Ectodermal cell (in vitro differentiated cells): ENCODE data around the gene SRGAP2B.
"Not testable (repeated sequence)": the region's sequence is repeated elsewhere in the genome, so short reads cannot be mapped to it uniquely, and the experiment has no call there.

Experiments used
- H3K27ac ChIP-seq: 2 replicates; pipeline ENCODE4 v1.7.0; 2013; ENCODE audit warnings: mild to moderate bottlenecking, low read depth, low read length; ENCODE audit not compliant: insufficient read depth, poor library complexity, severe bottlenecking
- H3K27me3 ChIP-seq: 2 replicates; pipeline ENCODE4 v1.7.0; 2013; ENCODE audit warnings: mild to moderate bottlenecking, low read length; ENCODE audit not compliant: insufficient read depth, control insufficient read depth, poor library complexity, severe bottlenecking
- H3K36me3 ChIP-seq: one replicate; pipeline ENCODE4 v1.7.0; 2013; ENCODE audit warnings: low read length; ENCODE audit not compliant: control insufficient read depth, insufficient read depth
- H3K4me1 ChIP-seq: one replicate; pipeline ENCODE4 v1.7.0; 2013; ENCODE audit warnings: low read length; ENCODE audit not compliant: control insufficient read depth, insufficient read depth
- H3K4me3 ChIP-seq: 2 replicates; pipeline ENCODE4 v1.7.0; 2013; ENCODE audit warnings: low read depth, low read length, control low read depth; ENCODE audit not compliant: insufficient read depth
- H3K9me3 ChIP-seq: 2 replicates; pipeline ENCODE4 v1.7.0; 2013; ENCODE audit warnings: mild to moderate bottlenecking, low read length, moderate library complexity; ENCODE audit not compliant: control insufficient read depth
- WGBS, 2 experiments: methylation state at CpG; one replicate each; pipeline ENCODE4 v1.1.7; 2013; ENCODE audit warnings: missing lambda C conversion rate in 2 of 2; 5-methylcytosine and 5-hydroxymethylcytosine counted together

SRGAP2B gene

DNA sequence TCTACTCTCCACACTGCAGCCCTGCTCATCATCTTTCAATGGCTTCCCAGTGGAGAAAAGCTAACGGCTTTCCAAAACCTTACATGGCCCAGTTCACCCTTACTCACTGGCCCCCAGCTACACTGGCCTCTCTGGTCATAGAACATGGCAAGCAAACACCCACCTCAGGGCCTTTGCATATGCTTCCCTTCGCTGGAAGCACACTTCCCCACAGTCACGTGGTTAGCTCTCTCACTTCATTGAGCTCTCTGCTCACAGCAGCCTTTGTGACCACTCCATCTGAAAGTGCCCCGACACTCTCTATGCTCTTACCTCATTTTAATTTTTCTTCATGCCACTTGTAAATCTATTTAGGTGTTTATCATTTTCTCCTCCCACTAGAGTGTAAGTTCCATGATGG, 83.3 kb downstream of the SRGAP2B start:
- not testable (repeated sequence) for H3K27me3 ChIP-seq, H3K36me3 ChIP-seq, H3K4me3 ChIP-seq, H3K4me1 ChIP-seq, H3K27ac ChIP-seq, H3K9me3 ChIP-seq
- WGBS, 2 experiments, result 100% methylated on average over 1 to 2 of the region's 4 CpGs

DNA sequence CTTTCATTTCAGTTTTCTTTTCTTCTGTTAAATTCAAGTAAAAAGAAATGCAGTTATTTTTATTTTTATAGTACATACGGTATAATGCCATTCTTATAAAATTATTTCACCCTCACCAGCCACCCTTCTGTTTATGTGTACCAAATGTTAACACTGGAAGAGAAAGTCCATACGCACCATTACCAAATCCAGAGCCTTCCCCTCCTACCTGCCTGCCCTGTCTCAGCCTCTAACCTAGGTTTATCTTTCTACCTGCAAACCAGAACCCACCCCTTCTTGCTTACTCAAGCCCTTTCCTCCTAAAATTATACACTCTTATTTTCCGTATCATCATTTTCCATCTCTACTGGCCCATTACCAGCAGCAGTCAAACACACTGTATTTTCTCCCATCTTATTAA, 84.5 kb downstream of the SRGAP2B start:
- H3K27ac ChIP-seq, H3K4me1 ChIP-seq, H3K4me3 ChIP-seq, H3K9me3 ChIP-seq, H3K36me3 ChIP-seq, H3K27me3 ChIP-seq: not testable (repeated sequence)
- WGBS, 2 experiments, result 100% methylated on average over 1 of the region's 3 CpGs; no CpG with 5 or more reads in 1 of the 2 experiments

DNA sequence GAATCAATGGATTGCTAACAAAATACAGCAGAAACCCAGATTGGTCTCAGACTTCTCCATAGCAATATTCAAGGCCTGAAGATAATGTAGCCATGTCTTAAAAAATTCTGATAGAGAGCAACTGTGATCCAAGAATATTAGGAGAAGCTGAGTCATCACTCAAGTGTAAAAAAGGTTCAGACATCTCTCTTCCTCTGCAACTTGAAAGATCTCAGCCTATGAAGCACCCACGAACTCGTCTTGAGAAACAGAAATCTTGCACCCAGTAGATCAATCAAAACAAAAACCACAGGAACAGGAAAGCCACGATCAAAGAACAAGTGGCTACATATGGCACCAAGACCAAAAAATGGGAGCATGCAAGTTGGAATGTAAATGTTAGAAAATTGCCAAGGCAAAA, 85.2 kb downstream of the SRGAP2B start:
- not testable (repeated sequence) for H3K27me3 ChIP-seq, H3K4me1 ChIP-seq, H3K36me3 ChIP-seq, H3K9me3 ChIP-seq, H3K4me3 ChIP-seq, H3K27ac ChIP-seq
- 100% methylated on average over 2 of the region's 3 CpGs; no CpG with 5 or more reads in 1 of the 2 experiments for WGBS, 2 experiments

DNA sequence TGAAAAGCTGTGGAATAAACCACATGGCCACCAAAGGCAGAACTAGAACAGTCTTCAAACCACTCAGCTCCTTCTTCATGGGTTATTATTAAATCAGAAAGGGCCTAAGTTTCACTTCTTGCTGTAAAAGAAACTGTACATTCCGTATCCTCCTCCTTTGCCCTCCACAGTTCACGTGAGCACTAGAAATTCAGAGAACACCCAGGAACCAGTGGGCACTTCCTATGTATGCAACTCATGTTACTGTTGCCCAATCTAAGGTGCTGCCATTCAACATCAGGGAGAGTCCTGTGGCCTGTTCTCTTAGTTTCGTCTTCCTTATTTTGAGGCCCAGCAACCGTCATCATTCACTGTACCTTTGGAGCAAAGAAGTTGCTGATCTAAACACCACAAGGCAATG, 86.7 kb downstream of the SRGAP2B start:
- H3K27ac ChIP-seq, H3K4me3 ChIP-seq, H3K36me3 ChIP-seq, H3K27me3 ChIP-seq, H3K4me1 ChIP-seq, H3K9me3 ChIP-seq: not testable (repeated sequence)
- no CpG with 5 or more reads among the region's 4 CpGs for WGBS, 2 experiments

DNA sequence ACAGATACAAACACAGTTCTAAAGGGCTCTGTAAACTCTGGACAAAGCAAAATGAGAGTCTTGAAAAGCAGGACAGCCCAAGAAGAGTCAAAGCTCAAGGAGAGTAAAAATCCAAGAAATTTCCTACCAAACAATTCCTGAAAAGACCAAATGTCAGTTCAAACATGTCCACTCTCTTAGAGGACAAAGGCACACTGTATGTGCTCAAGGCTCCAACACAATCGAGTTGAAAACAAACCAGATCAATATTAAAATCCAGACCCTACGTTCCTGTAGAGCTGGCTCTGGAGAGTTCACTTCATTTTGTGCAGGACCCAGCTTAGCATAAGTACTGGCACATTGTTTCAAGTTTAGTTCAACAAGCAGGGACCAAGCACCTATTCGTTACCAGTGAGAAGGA, 90.0 kb downstream of the SRGAP2B start:
- WGBS, 2 experiments, result no CpG with 5 or more reads among the region's 3 CpGs
- not testable (repeated sequence) for H3K4me3 ChIP-seq, H3K36me3 ChIP-seq, H3K9me3 ChIP-seq, H3K4me1 ChIP-seq, H3K27me3 ChIP-seq, H3K27ac ChIP-seq

DNA sequence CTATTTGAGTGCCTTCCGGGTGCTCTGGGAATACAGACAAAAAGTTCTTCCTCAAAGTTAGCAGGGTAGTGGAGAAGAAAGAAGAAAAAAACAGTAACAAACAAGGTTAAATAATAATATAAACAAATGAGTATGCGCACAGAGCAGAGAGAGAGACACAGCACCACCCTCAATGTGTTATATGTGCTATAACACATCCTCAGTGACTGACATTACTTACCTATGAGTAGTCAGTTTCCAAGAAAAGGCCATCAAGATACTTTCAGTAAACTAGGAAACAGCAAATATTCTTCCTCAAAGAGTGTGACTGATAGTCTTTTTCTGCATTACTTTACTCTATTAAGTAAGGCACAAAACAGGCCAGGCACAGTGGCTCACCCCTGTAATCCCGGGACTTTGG, 93.7 kb downstream of the SRGAP2B start:
- WGBS, 2 experiments, result 97 to 100% methylated on average over 1 of the region's 3 CpGs

DNA sequence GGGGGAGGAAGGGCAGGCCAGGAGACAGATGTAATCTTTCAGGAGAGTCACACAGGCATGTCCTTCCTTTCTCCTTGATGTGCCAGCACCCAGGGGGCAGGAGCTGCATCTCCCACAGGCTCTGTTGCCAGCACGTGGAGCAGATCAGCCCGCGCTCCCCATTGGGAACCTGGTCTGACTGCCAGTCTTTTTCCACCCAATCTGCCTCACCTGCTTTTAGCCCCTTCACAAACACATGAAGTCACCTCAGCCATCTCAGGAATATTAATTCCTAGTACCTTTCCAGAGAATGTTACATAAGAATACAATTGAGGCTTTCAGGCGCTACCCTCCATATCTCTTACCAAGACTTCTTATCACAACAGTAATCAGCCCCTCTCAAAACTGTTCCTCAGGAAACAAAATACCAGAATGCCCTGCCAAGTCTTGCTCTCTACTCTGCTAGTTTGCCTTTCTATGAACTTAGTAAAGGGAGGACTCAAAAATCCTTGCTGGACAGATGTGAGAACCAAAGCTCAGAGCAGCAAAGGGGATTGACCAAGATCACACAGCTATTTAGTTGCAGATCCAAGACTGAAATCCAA, 94.3 kb downstream of the SRGAP2B start:
- no CpG with 5 or more reads among the region's 4 CpGs for WGBS, 2 experiments
- not testable (repeated sequence) for H3K27me3 ChIP-seq, H3K4me3 ChIP-seq, H3K27ac ChIP-seq, H3K9me3 ChIP-seq, H3K4me1 ChIP-seq, H3K36me3 ChIP-seq

More for the DNA sequence above, 93.7 kb downstream of the SRGAP2B start:
- H3K4me1 ChIP-seq, H3K9me3 ChIP-seq, H3K27me3 ChIP-seq, H3K27ac ChIP-seq, H3K4me3 ChIP-seq, H3K36me3 ChIP-seq: not testable (repeated sequence)

DNA sequence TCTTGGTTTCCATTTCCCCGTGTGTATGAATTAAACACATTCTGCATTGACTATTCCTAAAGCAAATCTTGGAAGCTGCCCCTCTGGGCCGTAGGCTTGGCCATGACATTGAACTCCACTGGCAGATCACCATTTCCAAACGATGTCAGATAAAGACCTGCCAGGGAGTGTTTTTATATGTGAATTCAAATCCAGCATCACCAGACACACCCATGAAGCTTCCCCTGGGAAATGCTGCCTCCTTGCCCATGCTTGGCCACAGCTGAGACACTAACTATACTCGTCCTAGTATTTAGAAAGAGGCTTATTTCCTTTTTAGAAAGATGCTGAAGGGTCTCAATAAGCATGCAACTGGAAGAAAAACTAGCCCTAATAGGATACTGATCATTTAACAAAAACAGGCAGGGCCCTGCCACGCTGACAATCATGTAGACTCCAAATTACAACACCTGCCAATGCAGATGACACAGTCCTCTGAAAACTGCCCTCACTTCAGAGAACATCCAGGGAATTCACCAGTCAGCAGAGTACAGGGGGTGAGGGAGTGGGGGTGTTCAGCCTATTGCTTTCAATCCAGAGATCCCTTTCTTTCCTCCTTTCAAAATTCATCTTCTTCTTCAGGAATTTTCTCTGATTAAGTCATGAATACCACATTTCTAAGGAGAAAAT, 94.9 kb downstream of the SRGAP2B start:
- H3K4me1 ChIP-seq, H3K27me3 ChIP-seq, H3K4me3 ChIP-seq, H3K27ac ChIP-seq, H3K9me3 ChIP-seq, H3K36me3 ChIP-seq: not testable (repeated sequence)
- no CpG with 5 or more reads among the region's 5 CpGs for WGBS, 2 experiments

DNA sequence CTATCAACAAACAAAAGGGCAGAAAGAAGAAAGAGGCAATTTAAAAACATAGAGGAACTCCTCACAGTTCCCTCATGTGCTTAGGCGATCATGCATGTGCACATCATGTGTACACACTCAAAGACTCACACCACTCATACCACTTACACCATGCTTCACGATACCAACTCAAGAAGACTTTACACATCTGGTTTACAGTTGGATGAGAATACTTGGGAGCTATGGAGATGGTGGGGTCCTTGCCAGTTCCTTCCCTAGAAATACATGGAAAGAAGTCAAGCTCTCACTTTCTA, 96.2 kb downstream of the SRGAP2B start:
- H3K4me1 ChIP-seq, H3K36me3 ChIP-seq, H3K9me3 ChIP-seq, H3K4me3 ChIP-seq, H3K27ac ChIP-seq, H3K27me3 ChIP-seq: not testable (repeated sequence)
- no CpG with 5 or more reads among the region's 2 CpGs for WGBS, 2 experiments

DNA sequence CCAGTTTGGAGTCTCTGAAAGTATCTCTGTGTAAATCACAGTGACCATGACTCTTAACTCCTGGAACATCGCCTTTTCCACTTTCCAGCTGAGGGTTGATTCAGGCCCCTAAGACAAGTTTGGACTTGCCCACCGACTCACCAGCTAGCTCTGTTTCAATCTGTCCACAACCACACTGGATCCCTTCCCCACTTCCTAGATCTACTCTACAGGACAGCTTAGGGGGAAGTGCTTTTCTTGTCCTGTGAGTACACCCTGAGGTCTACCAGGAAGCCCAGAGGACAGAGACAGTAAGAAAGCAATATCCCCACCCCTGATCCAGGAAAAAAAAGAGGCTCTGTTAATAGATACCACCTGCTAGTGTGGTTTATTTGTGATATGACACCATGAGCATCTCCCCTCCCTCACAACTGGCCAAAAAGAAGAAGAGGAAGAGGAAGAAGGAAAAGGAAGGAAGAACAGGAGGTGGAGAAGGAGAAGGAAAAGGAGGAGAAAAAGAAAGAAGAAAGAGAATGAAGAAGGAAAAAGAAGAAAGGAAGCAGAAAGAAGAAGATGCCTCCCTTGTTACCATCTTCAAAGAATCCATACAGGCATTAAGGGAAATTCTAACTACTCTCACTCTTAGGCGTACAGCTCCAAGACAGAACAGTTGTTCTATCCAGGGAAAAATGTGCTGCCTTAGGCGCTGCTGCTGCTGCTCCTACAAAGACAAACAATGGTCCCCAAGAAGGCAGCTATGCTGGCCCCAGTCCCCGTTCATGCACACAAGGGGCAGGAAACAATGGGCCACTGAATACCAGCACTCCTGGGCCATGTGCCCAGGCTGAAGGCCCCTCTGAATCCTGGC, 96.8 kb downstream of the SRGAP2B start:
- not testable (repeated sequence) for H3K36me3 ChIP-seq, H3K4me3 ChIP-seq, H3K27ac ChIP-seq, H3K9me3 ChIP-seq, H3K27me3 ChIP-seq, H3K4me1 ChIP-seq
- WGBS, 2 experiments, result 54 to 94% methylated on average over 2 to 3 of the region's 5 CpGs
